ENCODE results near the gene RAB2B.
A peak's percentile ranks its signal among the peaks of the same experiment; 100 is the strongest.
"Not testable (repeated sequence)": the region's sequence is repeated elsewhere in the genome, so short reads cannot be mapped to it uniquely, and the experiment has no call there.

The RAB2B gene

DNA sequence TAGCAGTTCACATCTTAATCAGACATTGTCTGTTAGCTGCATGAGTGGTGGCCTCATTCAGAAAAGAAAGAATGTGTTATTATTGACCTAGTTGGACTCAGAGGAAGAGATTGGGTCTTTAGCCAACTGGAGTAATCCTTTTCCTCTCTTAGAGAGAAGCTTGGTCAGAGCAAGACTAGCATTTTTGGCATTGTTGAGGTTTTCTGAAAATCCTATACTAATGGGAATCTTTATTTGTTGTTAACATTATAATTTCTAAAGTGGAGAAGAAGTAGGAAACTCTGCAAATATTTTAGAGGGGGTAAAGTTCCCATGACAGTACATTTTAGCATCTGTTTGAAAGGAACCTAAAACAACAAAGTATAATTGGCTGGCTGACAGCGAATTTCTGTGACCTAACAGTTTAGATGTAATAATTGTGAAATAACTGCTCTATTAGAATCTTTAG, 9.9 kb upstream of the RAB2B start:
- DNase-seq = no peak

DNA sequence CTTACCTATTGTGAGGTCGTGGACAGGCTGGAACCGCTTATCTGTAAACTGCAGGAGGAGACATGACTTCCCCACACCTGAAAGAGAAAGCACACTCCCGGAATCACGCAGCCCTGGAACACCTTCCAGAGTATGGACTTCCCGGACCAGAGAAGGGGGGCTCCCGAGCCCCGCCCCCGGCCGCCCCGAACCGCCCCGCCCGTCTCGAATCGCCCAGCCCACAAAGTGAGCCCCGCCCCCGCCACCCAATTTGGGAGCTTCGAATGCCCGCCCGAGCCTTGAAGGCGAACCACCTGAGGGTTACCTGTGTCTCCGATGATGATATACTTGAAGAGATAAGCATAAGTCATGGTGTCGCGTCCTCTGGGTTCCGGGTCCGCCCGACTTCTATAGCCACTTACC, 235 bp downstream of the RAB2B start:
- DNase-seq = peak in 1 of 2 experiments; percentile 83

DNA sequence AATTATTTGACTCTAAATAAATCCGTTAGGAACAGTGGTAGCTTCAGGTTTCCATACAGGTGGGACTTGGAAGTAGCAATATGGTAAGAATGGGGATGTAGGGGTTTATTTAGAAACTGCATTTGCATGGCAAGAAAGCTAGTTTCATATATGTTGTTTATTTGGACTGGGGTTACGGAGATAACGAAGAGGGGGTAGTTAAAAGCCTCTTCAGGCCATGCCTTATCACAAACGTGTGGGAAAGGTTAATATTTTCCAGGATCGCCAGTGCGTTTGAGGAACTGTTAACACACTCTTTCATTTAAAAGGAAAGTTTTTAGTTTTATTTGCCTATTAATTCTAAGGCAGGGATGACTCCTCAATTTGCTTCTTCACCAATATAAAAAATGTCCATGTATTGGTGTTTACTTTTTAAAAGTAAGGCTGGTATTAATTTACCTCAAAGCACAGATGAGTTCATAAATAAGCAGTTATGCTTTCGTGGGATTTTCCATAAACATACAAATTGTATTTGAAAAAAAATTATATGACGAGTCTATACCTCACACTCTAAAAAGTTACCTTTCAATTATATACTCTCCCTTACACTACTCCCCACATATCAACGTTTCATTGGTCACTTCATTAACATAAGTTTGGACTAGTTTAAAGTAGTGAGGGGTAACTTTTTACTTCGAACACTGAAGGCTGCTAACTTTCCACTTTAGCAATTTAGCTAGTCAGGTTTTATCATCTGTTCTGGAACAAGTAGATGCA, 814 bp downstream of the RAB2B start:
- no peak for DNase-seq

DNA sequence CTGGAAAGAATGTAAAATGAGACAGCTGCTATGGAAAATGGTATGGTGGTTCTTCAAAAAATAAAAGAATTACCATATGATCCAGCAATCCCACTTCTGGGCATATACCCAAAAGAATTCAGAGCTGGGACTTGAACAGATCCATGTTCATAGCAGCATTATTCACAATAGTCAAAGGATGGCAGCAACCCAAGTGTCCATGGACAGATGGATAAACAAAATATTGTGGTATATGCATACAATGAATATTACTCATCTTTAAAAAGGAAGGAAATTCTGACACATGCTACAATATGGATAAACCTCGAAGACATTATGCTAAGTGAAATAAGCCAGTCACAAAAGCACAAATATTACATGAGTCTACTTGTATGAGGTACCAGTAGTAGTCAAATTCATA, 9.1 kb downstream of the RAB2B start:
- DNase-seq = no peak

DNA sequence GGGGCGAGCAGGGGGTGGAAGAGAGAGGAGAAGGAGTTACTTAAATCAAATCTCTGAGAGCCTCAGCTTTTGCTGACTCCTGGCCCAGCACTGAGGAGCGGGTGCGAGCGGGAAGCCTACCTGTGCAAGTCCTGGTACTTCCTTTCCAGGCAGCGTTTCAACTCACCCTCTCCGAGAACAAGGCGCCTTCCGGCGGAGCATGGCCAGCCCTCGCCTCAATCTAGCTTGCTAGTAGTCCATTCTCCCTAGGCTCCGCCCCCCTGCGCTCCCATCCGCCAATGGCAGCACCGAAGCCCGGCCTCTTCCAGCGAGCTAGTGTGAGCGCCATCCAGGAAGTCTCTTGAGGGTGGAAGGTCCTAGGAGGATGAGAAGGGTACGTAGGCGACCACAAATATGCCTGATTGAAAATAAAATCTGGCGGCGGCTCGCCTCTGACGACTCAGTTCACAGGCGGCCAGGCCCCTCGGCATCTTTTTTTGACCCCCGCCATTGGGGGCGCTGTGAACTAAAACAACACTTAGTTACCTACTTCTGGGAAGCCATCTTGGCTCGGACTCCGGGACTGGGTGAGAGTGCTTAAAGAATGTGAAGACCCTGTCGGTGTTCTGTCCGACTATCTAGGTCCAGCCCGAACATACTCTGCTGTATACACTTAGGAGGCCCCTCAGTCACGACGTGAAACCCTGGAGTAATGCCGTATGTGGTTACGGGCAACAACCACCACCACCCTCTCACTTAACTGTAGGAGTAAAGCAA, 20.7 kb downstream of the RAB2B start, which contains the start of gene CHD8:
Gene CHD8 (minus strand): TSS at position 212 of the 756 bp plus-strand sequence. CDS start 24,480 bp downstream, outside the sequence.
- peak; percentile 97 to 100 for DNase-seq

DNA sequence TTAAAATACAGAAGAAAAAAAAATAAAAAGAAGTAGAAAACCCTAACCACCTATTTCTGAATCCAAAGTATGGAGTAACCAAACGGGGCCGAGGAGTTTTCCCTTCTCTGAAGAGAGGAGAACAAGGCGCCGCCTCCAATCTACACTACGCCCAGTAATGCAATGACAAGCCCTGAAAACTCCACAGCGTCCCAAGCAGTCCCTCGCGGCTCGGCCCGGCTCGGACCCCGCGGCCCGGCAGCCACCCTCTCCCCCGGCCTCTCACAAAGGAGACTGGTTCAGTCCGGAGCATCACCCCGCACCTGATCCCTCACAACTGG, 21.2 kb downstream of the RAB2B start:
- DNase-seq = no peak

DNA sequence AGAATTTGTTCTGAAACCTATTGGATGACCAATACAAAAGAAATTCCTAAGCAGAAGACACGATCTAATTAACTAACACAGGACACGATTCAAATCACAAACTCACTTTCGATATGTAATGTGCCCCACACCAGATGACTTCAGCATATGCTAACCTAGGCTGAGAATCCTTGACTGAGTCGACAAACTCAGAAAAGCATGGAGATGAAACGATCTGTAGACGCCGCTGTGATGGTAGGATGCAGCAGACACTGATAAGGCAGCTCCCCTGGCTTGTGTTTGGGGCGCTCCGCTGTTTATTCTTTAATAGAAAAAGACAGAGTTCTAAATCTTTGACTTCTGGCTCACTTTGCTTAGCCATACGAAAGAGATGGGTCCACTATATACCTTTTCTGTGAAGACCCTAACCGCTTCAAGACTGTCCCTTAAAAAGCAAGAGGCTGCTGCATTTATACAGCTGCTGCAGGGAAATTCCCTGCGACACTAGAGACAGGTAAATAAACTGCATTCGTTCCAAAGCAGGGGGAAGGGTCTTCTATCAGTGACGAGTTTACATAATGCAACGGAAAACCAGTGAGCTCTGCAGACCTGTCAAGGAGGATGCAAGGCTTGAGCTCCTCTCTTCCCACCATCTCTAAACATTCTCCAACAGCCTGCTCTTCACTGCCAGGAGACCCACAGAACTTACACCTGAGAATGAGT, 21.8 kb downstream of the RAB2B start:
- DNase-seq = no peak

DNA sequence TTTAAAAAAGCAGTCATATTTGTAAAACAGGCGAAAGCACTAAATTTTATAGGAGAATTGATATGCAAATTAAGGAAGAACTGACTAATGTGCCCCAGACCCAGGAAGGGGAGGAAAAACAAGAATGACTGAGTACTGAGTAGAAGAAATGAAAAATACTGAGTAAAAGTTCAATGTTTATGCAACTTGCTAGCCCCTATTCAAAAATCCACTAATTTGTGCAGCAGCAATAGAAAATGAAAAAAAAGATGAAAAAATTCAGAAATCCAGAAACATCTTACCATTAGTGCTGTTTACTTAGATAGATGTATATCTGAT, 26.9 kb downstream of the RAB2B start:
- no peak for DNase-seq

DNA sequence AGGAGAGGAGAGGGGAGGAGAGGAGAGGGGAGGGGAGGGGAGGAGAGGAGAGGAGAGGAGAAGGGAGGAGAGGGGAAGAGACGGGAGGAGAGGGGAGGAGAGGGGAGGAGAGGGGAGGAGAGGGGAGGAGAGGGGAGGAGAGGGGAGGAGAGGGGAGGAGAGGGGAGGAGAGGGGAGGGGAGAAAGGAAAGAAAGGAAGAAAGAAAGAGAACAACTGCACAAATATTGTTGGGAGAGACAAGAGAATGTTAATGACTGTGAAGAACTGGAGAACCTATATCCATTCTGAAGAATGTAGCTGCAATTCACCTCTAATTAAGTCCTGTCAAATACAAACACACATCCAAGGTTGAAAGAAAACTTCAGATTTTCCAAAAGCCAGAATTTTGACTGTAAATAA, 34.1 kb downstream of the RAB2B start:
- DNase-seq = not testable (repeated sequence)

DNA sequence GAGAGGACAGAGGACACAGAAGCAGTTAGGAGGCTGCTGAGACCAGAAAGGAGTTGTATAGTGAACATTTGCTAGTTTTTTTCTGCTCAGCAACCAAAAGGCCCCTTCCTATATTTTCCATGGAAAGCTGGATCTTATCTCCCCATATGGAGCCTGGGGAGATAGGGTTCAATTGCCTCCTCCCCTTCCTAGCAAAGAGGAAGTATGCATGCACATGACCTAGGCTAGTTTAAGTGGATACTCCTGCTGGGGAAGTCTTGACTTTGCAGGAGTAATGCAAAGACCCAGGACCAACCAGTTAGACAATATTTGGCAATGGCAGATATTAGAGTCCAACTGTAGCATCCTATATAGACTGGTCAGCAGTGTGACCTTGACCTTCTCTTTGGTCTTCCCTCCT, 35.9 kb downstream of the RAB2B start:
- no peak for DNase-seq

DNA sequence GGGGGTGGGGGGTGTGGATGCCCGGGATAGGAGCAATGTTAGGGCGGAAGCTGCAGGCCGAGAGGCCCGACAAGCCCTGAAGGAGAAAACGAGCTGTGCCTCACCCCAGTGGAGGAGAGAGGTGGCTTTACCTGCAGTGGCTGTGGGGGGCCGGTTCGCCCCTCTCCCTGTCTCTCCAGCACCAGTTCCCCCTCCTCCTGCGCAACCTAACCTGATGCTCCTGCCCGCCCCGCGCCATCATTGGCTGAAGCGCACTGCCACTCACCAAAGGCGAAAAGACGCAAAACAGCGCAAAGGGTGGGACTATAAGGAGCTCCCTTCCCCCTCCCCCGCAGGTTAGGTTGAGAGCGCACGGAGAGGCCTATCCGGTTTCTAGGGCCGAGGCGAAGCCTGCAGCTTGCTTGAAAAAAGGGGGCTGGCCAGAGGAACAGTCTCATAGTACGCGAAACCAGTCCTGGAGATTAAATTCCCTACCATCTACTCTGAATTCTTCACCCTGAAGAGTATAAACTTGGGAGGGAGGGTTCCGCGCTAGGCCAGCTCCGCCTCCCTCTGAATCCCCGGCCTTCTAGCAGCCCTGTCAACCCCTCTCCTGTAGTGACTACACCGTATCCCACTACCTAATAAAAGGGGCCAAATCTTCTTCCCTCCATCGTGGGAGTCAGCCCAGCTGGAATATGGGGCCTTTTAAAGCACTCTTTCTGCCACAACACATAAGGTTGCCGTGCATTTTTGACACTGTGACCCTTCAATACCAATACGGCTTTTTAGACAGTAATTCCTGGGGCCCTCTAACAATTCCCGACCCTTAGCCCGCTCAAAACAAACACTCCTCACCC, 39.5 kb downstream of the RAB2B start:
- DNase-seq = peak; percentile 97 to 99

DNA sequence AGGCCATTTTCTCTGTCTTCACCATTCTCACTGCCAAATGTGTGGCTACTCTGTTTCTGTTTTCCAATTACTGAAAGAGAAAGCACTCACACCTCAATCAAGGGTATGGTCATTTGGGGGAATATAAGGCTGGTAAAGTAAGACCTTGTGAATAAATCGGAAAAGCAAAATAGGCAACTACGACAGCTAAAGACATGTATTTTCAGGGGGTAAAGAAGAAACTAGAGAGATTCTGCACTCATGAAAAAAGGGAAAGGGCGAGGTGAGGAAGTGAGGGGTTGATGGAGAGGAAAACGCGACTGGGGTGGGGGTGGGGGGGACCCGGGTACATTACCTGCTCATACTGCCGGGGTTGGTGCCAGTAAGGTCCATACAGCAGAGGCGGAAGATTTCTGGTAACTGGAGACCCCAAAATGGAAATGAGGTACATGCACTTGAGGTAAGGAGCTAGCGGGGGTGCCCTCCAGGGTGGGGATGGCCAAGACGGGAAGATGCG, 40.1 kb downstream of the RAB2B start:
- no peak for DNase-seq

DNA sequence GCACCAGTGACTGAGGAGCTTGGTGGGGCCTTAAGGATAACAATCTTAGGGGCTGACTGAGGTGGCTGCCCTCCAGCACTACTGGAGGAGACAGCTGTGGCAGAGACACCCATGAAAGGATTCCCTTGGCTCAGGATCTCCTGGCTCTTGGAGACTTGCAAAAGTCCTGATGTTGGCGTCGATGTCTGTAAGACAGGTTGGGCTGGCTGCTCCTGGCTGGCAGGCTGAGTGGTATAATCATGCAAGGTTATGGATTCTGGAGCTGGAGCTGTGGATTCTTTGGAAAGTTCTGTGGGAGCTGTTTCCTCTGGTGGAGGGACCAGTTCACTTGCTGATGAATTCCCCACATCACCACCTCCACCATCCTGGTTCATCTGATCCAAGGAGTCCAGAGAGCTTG, 45.6 kb downstream of the RAB2B start:
- no peak for DNase-seq

DNA sequence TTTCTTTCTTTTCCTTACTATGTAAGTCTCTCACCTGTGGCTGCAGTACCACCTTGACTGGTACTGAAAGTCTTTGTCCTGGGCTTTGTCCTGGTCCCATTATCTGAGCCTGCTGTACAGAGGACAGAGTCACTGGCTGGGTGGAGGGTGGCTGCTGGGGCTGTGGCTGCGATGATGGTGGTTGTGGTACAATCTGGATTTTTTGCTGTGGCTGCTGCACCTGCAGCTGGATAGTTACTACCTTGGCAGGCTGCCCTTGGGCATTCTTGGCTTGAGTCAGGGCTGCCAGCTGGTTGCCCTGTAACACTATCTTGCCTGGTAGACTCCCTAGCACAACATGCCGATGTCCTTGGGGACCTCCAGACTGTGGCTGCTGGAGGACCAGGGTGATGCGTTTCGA, 47.8 kb downstream of the RAB2B start:
- DNase-seq = no peak

DNA sequence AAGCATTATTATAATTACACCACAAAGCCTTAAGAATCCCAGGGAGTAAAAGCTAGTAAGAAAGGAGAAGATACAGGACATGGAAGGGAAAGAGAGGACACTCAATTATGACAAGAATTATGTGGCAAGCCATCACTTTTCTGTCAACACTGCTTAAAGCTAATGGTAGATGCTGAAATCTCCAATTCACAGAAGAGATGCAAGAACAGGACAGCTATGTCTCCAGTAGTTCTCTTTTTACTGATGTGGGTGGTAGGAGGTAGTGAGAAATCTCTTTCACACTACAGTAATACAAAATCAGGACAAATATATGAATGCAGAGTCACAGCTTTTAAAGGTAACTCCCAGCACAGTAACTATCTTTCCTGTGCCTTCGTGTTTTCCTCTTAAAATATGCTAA, 50.1 kb downstream of the RAB2B start:
- DNase-seq = no peak

DNA sequence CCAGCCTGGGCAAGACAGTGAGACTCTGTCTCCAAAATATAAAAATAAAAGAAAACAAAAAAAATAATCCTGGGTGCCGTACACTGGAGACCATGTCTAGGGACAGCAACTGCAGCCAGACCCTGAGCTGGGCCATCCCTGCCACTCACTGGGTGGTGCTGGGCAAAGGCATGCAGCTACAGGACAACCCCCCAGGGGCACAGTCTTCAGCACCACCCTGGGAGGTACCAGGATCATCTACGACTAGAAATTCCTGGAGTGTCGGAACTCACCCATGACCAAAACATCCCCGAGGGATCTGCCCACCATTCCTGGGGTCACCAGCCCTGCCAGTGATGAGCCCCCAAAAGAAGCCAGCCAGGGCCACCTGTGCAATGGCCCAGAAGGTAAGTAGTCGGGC, 57.2 kb downstream of the RAB2B start:
- DNase-seq = no peak

DNA sequence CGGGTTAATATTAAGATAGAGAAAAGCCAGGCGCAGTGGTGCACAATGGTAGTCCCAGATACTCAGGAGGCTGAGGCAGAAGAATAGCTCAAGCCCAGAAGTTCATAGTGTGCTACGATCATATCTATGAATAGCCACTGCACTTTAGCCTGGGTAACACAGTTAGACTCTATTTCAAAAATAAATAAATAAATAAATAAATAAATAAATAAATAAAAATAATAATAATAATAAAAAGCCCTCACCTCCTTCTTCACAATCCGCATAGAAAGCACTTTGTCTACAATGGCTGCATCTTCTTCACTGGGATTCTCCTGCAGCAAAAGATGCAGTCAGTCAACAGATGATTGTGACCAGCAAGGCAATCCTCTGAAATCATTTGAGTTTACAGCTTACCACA, 61.4 kb downstream of the RAB2B start:
- no peak for DNase-seq

DNA sequence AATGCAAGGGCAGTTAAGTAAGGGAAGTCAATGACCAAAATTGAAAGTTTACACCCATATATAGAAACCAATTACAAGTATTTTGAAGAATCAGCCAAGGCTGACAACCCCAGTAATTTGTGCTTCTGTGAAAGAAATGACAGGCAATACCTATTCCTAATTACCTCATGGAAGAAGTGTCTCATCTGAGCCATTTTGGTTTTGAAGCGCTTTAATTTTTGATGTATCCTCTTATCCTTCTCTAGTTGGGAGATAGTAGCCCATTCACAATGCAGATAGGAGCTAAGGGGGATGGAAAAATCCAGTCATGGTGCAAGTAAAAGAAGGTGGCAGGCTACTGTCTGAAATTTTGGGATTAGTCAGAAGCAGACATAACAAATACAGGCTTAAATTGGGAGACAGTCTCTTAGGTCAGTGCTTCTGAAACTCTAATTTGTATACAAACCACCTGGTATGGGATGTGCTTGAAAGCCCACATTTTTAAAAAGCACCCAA, 62.6 kb downstream of the RAB2B start:
- no peak for DNase-seq

All from stimulated activated CD4-positive, alpha-beta T cell treated with anti-CD3 and anti-CD28 coated beads, Interleukin-4, amount 100 ng/mL, for 4 hours (primary cell).